Gastrocnemius medialis (tissue), 4 donors: ENCODE results near the gene ERC2.

Source experiments
- CTCF ChIP-seq, 5 experiments: fragments of 450-650 bp in 3 of 5; fragments of 200-600 bp in 2 of 5; sonication (generic) in 2 of 5; IDR thresholded peaks in 4 of 5; conservative IDR thresholded peaks in 1 of 5; 1 replicate in 4 of 5; 2 replicates in 1 of 5; pipeline ENCODE4 v1.5.1; 2016 to 2019; ENCODE audit warnings: antibody characterized with exemption in 5 of 5, mild to moderate bottlenecking in 3 of 5, moderate library complexity in 3 of 5
- POLR2A ChIP-seq, 2 donors: fragments of 450-650 bp; IDR thresholded peaks; one replicate each; pipeline ENCODE4 v1.6.1; 2017; ENCODE audit warnings: antibody characterized with exemption in 2 of 2, mild to moderate bottlenecking in 2 of 2, moderate library complexity in 2 of 2

GRCh38 chr3:56459104-56459496, 9.2 kb downstream of the ERC2 start:
- no peak for TF ChIP-seq CTCF (IDR thresholded peaks at IDR 0.05 in 4 of 5, conservative IDR thresholded peaks at IDR 0.05 in 1 of 5)
- no peak for TF ChIP-seq POLR2A (IDR thresholded peaks at IDR 0.05)
